Gastrocnemius medialis (tissue), 4 donors: Measurements from ENCODE around the gene KDM4C.

Experiments used
- CTCF ChIP-seq, 5 experiments: fragments of 450-650 bp in 3 of 5; fragments of 200-600 bp in 2 of 5; sonication (generic) in 2 of 5; IDR thresholded peaks in 4 of 5; conservative IDR thresholded peaks in 1 of 5; 1 replicate in 4 of 5; 2 replicates in 1 of 5; pipeline ENCODE4 v1.5.1; 2016 to 2019; ENCODE audit warnings: antibody characterized with exemption in 5 of 5, mild to moderate bottlenecking in 3 of 5, moderate library complexity in 3 of 5
- POLR2A ChIP-seq, 2 donors: fragments of 450-650 bp; IDR thresholded peaks; one replicate each; pipeline ENCODE4 v1.6.1; 2017; ENCODE audit warnings: antibody characterized with exemption in 2 of 2, mild to moderate bottlenecking in 2 of 2, moderate library complexity in 2 of 2

GRCh38 chr9:7154003-7154619 lies 396.3 kb downstream of the KDM4C start:
- TF ChIP-seq CTCF (IDR thresholded peaks at IDR 0.05 in 4 of 5, conservative IDR thresholded peaks at IDR 0.05 in 1 of 5) (no peak), POLR2A (IDR thresholded peaks at IDR 0.05) (no peak)
